GM18907 (cell line): Measurements from ENCODE around the gene RIN3.

Experiments used
- ATAC-seq: cut with Tn5 transposase; IDR thresholded peaks from one replicate; pipeline ENCODE4 v1.9.1; 2021; ENCODE audit warnings: mild to moderate bottlenecking, moderate library complexity; ENCODE audit not compliant: unreplicated experiment

RIN3 gene

DNA sequence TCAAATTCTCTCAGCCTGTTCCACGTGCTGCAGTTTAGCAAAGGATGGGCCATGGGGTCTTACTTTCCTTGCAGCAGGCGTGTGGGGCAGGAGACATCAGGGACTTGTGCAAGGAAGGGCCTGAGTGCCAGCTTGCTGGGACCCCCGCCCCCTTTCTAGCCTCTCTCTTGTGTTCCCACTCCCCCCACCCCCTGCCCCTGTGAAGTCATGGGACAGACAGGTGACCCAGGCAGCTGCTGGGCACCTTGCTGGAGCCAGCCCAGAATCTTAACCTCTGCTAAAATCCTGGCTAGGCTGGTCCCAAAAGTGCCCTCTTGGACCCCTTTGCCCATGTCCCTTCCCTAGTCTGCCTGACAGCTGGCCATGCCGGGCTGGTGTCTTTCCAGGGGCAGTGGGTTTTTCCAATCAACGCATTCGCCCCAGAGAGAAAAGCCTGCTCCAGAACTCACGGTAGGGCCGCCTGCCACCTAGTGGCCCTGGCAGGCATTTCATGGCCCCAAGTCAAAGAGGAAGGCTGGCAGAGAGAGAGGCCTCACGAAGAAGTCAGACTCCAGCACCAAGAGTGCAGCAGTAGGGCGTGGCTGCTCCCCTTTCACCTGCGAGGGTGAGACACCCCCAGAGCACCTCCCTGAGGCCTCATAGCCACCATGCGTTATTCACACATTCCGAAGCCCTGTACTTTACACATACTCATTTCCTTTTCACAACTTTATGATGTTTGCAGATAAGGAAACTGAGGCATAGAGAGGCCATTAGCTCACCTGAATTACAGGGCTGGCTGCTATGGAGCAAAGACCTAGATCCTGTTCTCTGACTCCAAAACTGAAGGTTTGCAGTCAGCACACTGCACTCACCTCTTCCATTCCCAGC is 167.4 kb downstream of the RIN3 start:
- ATAC-seq = no peak

DNA sequence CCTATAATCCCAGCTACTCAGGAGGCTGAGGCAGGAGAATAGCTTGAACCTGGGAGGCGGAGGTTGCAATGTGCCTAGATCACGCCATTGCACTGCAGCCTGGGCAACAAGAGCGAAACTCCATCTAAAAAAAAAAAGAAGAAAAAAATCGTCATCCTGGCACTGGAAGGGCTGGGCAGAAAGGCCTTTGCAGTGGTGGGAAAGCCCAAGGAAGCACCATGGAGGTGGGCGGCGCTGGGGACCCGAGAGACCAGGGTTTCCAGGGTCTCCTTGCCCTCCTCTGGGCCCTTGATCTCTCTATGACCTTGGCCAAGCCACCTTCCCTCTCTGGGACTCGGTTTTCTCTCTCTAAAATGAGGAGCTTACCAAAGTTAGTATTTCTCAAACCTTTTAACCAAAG is 169.5 kb downstream of the RIN3 start:
- ATAC-seq = no peak

DNA sequence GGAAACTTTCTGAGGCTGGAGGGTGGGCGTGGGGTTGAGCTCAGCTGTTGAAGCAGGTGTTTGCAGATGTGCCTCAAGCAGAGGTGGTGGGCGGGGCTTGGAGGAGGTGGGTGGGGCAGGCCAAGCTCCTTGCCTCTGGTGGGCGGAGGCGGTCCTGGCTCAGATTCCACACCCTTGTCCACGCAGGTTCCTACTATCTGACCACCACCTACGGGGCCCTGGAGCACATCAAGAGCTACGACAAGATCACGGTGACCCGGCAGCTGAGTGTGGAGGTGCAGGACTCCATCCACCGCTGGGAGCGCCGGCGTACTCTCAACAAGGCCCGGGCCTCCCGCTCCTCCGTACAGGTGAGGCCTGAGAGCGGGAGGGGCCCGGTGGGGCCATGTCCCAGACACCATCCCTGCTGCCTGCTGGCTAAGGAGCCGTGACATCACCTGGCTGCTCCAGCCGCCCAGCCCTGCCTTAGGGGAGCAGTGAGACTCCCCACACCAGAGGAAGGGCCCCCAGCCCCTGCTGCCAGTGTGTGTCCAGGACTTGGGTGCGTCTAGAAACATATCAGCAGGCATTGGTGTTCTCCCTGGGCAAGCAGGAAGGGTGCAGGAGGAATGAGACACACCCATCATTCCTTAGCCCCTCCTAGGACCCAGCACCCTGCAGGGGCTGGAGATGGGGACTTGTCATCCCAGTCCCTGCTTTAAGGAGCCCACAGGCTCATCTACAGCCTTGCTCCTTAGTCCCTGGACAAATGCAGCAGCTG is 171.4 kb downstream of the RIN3 start:
- ATAC-seq = no peak

DNA sequence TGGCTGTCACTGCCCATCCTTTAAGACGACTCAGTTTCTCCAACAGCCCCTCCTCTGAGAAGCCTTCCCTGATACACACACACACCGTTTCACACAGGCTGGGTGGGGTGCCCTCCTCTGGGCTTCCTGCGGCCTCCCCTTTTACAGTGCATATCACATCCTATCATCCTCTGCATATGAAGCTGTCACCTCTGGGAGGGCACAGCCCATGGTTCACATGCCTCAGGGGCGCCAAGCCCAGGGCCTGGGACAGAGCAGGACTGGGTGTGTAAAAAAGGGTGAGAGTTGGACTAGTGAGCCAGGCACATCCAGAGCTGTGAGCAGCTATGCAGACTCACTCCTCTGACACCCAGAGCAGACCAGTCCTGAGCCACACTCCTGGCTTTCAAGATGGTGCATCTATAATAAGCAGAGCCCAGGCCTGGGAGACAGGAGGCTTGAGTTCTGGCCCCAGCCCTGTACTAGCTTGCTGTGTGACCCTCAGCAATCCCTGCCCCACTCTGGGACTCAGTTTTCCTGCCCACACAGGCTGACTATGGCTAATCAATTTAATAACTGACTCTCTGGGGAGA is 172.3 kb downstream of the RIN3 start:
- no peak for ATAC-seq

DNA sequence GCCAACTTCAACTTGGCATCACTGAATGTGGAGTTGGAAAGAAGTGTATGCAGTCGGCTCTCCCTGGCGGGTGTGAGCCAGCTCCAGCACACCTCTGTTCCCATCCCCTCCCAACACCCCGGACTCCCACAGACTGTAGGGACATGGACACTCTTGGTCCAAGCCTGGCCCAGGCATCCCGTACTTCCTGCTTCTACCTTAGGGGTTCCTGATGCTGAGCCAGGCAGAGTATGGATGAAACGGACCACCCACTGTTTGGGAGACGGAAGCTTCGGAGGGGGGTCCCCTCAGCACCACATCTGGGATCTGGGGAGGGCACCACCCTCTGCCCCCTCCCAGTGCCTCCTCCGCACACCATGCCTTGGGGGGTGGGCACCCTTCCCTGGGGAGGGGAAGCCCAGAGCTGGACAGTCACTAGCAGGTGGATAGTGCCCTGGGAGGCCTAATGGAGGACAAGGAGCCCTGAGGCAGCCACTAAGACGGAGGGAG is 172.9 kb downstream of the RIN3 start:
- no peak for ATAC-seq

DNA sequence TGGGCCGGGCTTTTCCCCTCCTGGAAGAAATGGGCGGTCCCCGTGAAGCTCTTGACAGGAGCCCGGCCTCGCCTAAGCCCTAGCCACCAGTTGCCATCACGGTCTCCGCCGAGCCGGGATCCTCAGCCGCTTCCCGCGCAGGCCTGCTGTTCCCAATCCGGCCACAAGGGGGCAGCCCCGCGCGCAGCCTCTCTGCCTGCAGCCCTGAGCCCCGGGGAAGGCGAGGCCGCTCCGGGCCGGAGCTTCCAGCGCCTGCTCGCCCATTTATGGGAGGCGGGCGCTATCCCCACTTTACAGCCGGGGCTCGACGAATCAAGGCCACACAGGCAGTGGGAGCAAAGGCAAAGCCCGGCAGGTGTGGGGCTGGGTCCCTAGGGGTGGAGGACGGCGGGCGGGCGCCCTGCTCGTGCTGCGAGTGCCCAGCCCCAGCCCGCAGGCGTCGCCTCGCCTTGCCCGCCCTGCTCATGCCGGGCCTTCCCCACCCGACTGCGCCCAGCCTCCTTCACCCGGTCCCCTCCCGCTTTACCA is 173.4 kb downstream of the RIN3 start:
- ATAC-seq = peak; percentile 62

DNA sequence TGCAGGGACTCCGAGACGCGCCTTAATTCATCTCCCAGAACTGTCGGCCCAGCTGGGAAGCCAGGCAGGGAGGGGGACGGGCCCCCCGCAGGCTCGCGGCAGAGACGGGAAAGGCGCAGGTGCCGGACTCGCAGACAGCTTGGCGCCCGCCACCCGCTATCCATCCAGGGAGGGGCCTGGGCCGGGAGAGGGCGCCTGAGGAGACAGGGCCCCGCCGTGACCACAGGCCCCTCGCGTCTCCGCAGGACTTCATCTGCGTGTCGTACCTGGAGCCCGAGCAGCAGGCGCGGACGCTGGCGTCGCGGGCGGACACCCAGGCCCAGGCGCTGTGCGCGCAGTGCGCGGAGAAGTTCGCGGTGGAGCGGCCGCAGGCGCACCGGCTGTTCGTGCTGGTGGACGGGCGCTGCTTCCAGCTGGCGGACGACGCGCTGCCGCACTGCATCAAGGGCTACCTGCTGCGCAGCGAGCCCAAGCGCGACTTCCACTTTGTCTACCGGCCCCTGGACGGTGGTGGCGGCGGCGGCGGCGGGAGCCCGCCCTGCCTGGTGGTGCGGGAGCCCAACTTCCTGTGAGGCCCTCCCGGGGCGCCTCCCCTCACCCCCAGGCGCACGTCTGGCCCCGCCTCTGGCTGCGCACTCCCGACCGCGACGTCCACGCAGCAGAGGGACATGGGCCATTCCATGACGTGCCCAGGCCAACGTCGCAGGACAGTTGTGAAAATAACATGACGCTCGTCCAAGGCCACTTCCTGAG is 174.3 kb downstream of the RIN3 start:
- ATAC-seq = no peak

DNA sequence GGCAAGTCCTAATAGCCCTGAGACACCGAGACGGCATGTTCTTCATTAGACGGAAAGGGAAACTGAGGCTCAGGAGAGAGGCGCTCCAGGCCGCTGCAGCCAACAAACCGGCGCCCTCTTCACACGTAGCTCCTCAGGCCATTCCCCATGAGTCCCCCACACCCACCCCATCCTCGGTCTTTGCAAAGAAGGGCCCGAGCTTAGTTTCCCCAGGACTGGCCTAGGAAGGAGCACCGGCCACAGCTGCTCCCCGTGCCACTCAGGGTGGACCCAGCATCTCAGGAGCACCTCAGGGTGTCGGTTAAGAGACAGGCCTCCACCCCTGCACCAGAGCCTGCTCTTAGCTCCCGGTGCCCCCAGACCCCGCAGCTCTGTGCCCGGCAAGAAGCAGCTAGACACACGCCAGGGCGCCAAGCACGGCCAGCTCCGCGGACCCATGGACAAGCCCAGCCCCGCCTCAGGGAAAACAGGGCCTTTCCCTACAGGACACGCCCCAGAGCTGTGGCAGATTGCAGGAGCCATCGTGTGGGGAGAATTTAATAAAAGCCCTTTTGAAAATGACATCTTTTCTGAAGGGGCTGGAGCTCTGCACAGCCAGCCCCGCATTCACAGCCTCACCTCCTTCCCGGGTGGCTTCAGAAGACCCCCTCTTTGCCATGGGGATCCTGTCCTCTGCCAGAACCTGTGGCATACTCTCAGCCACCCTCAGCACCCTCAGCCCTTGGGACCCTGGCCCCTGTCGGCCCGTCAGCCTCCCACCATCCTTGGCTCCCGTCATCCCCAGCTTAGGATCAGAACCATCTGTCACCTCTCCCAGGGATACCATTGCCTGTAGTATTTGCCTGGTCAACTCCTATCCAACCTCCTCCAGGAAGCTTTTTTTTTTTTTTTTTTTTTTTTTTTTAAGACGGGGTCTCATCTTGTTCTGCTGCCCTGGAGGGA is 175.1 kb downstream of the RIN3 start:
- no peak for ATAC-seq

DNA sequence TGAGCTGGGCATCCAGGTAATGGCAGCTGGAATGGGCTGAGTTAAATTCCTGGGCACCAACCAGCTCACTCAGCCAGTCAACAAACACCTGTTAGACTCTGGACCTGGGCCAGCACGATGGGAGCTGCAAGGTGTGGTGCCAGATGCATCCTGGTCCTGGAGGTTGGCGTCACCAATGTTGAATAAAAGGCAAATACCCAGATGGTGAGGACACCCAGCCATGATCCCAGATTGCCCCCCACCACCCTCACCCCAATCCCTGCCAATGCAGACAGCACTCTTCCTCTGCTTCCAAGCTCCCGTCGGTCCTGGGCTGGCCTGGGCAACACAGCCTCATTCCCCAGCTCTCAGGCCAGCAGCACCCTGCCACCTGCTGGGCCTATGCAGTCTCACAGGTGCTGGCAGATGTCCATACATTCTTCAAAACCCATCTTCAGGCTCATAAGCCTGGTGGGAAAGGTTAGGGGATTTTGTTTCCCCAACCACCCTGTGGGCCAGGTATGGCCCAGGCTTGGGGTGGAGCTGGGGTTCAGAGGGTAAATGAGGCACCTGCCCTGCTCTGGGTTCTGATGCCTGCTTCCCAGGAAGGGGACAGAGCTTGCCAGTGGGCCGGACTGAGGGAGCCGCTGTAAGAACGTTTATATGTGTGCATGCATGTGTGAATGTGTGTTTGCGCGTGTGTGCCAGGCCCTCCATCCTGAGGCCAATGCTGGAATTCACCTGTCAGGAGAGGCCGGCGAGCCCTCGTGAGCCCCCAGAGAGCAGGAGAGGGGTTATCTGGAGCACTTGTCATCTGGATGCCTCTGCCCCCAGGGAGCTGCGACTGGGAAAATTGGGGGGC is 176.8 kb downstream of the RIN3 start:
- ATAC-seq = no peak

DNA sequence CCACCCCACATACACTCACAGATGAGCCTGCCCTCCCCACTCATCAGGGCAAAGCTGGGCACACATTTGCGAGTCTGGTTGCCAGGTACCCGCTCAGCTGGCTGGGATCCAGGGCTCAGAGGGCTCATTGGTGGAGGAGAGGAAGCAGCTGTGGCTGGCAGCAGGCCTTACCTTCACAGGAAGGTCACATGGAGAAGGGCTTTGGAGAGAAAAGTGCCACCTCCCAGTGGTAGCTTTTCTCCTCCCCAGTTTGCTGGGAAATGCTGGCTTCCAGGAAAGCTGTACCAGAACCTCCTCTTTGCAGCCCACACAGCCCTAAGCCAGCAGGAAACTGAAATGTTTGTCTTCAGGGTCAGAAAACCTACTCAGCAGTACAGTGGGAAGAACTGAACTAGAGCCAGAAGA is 179.2 kb downstream of the RIN3 start:
- ATAC-seq = no peak

DNA sequence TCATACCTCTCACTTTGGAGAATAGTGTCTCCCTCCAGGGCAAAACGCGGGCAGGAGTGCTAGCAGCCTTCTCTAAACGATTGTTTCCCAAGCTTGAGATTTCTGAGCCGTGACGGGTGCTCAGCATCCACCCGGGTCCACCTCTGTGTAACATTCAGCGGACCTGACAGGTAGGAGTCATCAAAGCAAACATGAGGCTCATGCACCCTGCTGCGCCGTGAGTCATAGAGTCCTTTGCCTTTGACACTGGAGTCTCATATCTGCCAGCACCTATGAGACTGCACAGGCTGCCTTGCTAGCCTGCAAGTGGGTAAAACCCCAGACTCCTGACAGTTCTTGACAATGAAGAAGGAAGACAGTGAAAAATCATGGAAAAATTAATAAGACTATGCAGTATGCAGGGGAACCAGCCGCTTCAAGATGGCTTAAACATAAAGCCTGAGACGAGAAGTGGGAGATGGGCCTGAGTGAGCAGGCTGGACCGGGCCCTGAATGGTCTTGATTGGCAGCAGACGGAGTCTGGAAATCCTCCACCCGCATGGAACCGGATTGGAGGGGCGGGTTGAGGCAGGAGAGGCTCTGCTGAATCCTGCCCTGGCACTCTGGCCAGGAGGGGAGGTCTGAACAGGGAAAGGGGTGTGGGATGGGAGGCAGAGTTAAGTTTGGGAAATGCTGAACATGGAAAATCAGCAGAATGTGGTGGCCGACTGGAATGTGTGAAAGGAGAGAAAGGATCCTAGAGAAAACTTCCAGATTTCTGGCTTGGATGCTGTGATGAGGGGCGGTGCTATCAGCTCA is 180.6 kb downstream of the RIN3 start:
- no peak for ATAC-seq

DNA sequence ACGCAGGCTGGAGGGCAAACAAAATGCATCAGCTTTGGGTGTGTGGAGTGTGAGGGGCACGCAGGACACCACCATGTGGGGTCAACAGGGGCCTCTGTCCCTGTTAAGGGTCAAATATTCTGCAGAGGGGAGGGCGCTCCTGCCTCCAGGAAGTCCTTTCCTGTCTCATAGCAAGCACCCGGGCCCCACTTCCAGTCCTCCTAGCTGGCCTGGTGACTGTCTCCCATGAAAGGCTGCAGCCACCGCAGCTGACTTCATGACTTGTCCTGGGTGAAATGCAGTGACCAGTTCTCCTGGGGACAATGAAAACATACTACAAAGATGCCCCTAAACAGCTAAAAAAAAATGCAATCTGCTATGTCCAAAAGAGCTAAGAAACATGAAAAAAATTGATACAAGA is 181.2 kb downstream of the RIN3 start:
- ATAC-seq = no peak

DNA sequence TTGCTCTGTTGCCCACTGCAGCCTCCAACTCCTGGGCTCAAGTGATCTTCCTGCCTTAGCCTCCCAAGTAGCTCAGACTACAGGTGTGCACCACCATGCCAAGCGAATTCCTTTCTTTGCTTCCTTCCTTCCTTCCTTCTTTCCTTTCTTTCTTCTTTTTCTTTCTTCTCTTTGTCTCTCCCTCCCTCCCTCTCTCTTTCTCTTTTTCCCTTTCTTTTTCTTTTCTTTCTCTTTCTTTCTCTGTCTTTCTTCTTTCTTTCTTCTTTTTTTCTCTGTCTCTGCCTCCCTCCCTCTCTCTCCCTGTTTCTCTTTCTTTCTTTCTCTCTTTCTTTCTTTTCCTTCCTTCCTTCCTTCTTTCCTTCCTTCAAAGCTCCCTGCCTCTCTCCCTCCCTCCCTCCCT is 182.0 kb downstream of the RIN3 start:
- no peak for ATAC-seq

DNA sequence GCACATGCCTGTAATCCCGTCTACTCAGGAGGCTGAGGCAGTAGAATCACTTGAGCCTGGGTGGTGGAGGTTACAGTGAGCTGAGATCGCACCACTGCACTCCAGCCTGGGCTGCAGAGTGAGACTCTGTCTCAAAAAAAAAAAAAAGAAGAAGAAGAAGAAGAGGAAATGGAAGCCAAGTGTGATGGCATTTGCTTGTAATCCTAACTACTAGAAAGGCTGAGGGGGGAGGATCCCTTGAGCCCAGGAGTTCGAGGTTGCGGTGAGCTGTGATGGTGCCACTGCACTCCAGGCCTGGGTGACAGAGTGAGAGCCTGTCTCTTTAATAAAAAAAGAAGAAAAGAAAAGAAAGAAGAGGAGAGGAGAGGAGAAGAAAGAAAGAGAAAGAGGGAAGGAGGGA is 182.8 kb downstream of the RIN3 start:
- no peak for ATAC-seq

DNA sequence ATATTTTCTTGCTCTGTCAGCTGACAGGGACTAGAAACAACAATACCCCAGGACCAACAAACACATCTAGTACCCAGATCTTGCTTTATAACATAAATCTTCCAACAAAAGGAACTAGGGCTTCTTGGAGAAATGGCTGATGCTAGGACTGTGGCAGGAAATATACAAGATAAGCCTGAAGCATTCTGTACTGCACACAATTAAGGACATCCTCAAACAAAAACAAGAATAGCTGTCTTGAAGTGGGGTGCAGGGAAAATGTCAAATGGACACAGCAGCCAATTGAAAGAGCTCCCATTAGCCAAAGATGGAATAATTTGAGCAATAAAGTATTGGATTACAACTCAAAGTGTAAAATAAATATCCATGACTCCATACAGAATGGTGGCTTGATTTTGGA is 184.8 kb downstream of the RIN3 start:
- ATAC-seq = no peak

DNA sequence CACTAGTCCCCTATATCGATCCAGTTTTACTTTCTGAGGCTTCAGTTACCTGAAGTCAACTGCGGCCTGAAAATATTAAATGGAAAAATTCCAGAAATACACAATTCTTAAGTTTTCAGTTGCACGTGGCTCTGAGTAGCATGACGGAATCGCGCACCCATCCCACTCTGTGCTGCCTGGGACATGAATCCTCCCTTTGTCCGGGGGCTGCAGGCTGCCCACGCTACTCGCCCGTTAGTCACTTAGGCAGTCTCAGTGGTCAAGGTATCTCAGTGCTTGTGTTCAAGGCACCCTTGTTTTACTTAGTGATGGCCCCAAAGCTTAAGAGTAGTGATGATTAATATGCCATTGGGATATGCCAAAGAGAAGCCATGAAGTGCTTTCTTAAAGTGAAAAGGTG is 188.2 kb downstream of the RIN3 start:
- no peak for ATAC-seq

DNA sequence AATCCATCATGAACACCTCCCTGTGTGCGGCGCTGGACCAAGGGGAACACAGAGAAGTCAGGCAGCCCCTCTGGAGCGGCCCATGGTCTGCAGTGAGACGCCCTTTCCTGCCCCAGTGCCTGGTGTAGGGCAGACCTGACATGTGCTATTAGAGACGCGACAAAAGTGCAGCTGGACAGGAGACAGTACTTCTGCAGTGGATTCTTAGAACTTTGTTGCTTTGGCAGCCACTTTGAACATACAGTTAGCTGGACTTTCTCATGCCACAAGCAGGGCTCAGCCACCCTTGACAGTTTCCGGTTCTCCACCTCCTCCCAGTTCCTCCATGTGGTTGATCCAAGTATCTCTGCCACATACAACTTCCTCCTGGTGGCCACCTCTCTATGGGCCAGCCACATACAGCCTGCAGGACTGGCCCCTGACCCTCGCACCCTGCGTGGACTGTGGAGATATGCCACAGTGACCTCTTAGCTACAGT is 188.9 kb downstream of the RIN3 start:
- ATAC-seq = no peak

DNA sequence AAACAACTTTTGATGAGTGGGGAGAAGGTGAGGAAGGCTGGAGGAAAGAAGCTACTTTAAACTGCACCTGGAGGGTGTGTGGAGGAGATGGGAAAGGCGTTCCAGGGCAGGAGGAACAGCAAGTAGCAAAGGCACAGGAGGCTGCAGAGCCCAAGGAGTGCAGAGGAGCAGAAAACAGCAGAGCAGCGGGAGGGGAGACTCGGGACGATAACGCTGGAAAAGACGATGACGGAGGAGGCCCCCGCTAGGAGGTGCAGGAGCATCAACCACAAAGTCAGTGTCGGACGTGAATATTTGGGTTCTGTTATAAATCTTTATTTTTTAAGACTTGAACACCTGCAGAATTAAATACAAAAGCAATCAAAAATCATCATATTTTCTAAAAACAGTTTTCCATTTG is 189.9 kb downstream of the RIN3 start:
- no peak for ATAC-seq
